ENCODE measurements around the gene TOMM5. TPM values are rescaled to one million over a fixed set of nuclear protein-coding genes. Genes with fewer than 3 reads are reported as not detected.

Gene TOMM5
- total RNA-seq, 1 experiment from 2014 or later, result 161 TPM

GRCh38 chr9:37623267-37623666 lies 30.9 kb upstream of the TOMM5 start:
- DNase-seq (ENCODE audit: low read depth, low spot score) (no peak), ATAC-seq (no peak)
- Histone ChIP-seq H3K4me1 (ENCODE audit: control insufficient read depth in 1 of 2, insufficient read depth in 2 of 2, low read length in 2 of 2) (no peaks in the 10 kb centered on the region), H3K36me3 (ENCODE audit: control insufficient read depth in 1 of 2, insufficient read depth in 2 of 2, low read length in 2 of 2) (no peaks in the 10 kb centered on the region), H3K9me2 (ENCODE audit: insufficient read depth) (no peaks in the 10 kb centered on the region), H4K20me1 (ENCODE audit: insufficient read depth) (no peaks in the 10 kb centered on the region), H3K79me2 (ENCODE audit: insufficient read depth, low read length) (no peaks in the 10 kb centered on the region), H3K9ac (ENCODE audit: low read length) (no peak overlapping the region), H3K4me3 (replicated peaks in 1 of 2; ENCODE audit: low read depth in 1 of 2, low read length in 2 of 2) (no peak overlapping the region), H3K27ac (ENCODE audit: low read depth, low read length) (no peak overlapping the region), H3K9me3 (ENCODE audit: control insufficient read depth in 1 of 2, insufficient read depth in 1 of 2, low read depth in 1 of 2, low read length in 2 of 2) (no peaks in the 10 kb centered on the region), H3K27me3 (ENCODE audit: insufficient read depth, low read length) (no peaks in the 10 kb centered on the region), H2AFZ (ENCODE audit: low read depth, low read length, poor library complexity, severe bottlenecking) (no peak overlapping the region), H3K4me2 (ENCODE audit: low read length) (no peak overlapping the region)
- POLR2A ChIA-PET, result no interaction called here
- TF ChIP-seq CTCF (IDR thresholded peaks at IDR 0.05 in 2 of 3, conservative IDR thresholded peaks at IDR 0.05 in 1 of 3; ENCODE audit: borderline replicate concordance in 1 of 3, insufficient read depth in 1 of 3, low read depth in 2 of 3, low read length in 2 of 3) (no peak), TCF7L2 (IDR thresholded peaks at IDR 0.05; ENCODE audit: borderline replicate concordance, extremely low read depth, insufficient read depth, insufficient read length) (no peak), ZNF274 (IDR thresholded peaks at IDR 0.05; ENCODE audit: low read depth, low read length) (no peak), MAX (IDR thresholded peaks at IDR 0.05) (no peak), RAD21 (IDR thresholded peaks at IDR 0.05; ENCODE audit: low read depth) (no peak), CEBPB (IDR thresholded peaks at IDR 0.05; ENCODE audit: low read depth) (no peak), SP1 (IDR thresholded peaks at IDR 0.05; ENCODE audit: low read depth) (no peak), EZH2 (IDR thresholded peaks at IDR 0.05) (no peak), SIN3A (IDR thresholded peaks at IDR 0.05; ENCODE audit: low read depth) (no peak), JUND (IDR thresholded peaks at IDR 0.05) (no peak), ZFX (IDR thresholded peaks at IDR 0.05) (no peak), EGR1 (IDR thresholded peaks at IDR 0.05; ENCODE audit: low read depth) (no peak), POLR2A (IDR thresholded peaks at IDR 0.05; ENCODE audit: borderline replicate concordance, extremely low read depth, insufficient read depth, insufficient read length) (no peak)
- TF ChIP-seq, protein P1, sequence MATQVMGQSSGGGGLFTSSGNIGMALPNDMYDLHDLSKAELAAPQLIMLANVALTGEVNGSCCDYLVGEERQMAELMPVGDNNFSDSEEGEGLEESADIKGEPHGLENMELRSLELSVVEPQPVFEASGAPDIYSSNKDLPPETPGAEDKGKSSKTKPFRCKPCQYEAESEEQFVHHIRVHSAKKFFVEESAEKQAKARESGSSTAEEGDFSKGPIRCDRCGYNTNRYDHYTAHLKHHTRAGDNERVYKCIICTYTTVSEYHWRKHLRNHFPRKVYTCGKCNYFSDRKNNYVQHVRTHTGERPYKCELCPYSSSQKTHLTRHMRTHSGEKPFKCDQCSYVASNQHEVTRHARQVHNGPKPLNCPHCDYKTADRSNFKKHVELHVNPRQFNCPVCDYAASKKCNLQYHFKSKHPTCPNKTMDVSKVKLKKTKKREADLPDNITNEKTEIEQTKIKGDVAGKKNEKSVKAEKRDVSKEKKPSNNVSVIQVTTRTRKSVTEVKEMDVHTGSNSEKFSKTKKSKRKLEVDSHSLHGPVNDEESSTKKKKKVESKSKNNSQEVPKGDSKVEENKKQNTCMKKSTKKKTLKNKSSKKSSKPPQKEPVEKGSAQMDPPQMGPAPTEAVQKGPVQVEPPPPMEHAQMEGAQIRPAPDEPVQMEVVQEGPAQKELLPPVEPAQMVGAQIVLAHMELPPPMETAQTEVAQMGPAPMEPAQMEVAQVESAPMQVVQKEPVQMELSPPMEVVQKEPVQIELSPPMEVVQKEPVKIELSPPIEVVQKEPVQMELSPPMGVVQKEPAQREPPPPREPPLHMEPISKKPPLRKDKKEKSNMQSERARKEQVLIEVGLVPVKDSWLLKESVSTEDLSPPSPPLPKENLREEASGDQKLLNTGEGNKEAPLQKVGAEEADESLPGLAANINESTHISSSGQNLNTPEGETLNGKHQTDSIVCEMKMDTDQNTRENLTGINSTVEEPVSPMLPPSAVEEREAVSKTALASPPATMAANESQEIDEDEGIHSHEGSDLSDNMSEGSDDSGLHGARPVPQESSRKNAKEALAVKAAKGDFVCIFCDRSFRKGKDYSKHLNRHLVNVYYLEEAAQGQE (IDR thresholded peaks at IDR 0.05; ENCODE audit: low read depth), result no peak
- CTCF ChIA-PET, result no interaction called here
- BruUV-seq (replicated peaks), result no TSS peak
- RAD21 ChIA-PET (ENCODE audit: low non-redundant PET in 1 of 2, low total read pairs in 2 of 2, uncharacterized antibody in 2 of 2, unreplicated experiment in 2 of 2), result no interaction called here
- intact Hi-C loops (cut with micrococcal nuclease), result no loop called here
